Neural progenitor cell (in vitro differentiated cells): ENCODE data around the gene SEPHS1. TPM values are rescaled to one million over a fixed set of nuclear protein-coding genes. Genes with fewer than 3 reads are reported as not detected.

ENCODE experiments used
- DNase-seq: peaks from one replicate; pipeline ENCODE4 v3.0.0-alpha.2; 2016; ENCODE audit warnings: low spot score
- H2AFZ ChIP-seq: fragments of 200-600 bp; sonication (generic); replicated peaks from 2 replicates; pipeline ENCODE4 v1.6.1; 2016; ENCODE audit warnings: antibody characterized with exemption
- H3F3A ChIP-seq: fragments of 200-600 bp; sonication (generic); 2 replicates; pipeline ENCODE4 v1.6.1; 2016; ENCODE audit warnings: antibody characterized with exemption, low read depth
- H3K27ac ChIP-seq: fragments of 200-600 bp; sonication (generic); 2 replicates; pipeline ENCODE4 v1.5.1; 2016; ENCODE audit warnings: mild to moderate bottlenecking
- H3K27me3 ChIP-seq: fragments of 200-600 bp; sonication (generic); 2 replicates; pipeline ENCODE4 v1.6.1; 2016; ENCODE audit warnings: mild to moderate bottlenecking, moderate library complexity
- H3K36me3 ChIP-seq: fragments of 200-600 bp; sonication (generic); 2 replicates; pipeline ENCODE4 v1.5.1; 2016
- H3K4me1 ChIP-seq: fragments of 200-600 bp; sonication (generic); 2 replicates; pipeline ENCODE4 v1.6.1; 2016; ENCODE audit warnings: mixed run types
- H3K4me2 ChIP-seq: fragments of 200-600 bp; sonication (generic); 2 replicates; pipeline ENCODE4 v1.6.1; 2016
- H3K4me3 ChIP-seq: fragments of 200-600 bp; sonication (generic); 2 replicates; pipeline ENCODE4 v1.5.1; 2016
- H3K79me2 ChIP-seq: fragments of 200-600 bp; sonication (generic); 2 replicates; pipeline ENCODE4 v1.6.1; 2016; ENCODE audit warnings: low read depth
- H3K9ac ChIP-seq: fragments of 200-600 bp; sonication (generic); 2 replicates; pipeline ENCODE4 v1.6.1; 2016
- H3K9me3 ChIP-seq: fragments of 200-600 bp; sonication (generic); 2 replicates; pipeline ENCODE4 v1.5.1; 2016; ENCODE audit warnings: low read depth
- H4K20me1 ChIP-seq: fragments of 200-600 bp; sonication (generic); 2 replicates; pipeline ENCODE4 v1.6.1; 2016; ENCODE audit warnings: low read depth
- H3K27ac Mint-ChIP-seq: 3 replicates; pipeline ENCODE4 v1.8.0; 2021; ENCODE audit warnings: mixed read lengths
- H3K27me3 Mint-ChIP-seq: 2 replicates; pipeline ENCODE4 v1.8.0; 2022; ENCODE audit warnings: low read depth, mild to moderate bottlenecking, inconsistent platforms, moderate library complexity, mixed read lengths; ENCODE audit not compliant: insufficient read depth
- H3K36me3 Mint-ChIP-seq: 3 replicates; pipeline ENCODE4 v1.8.0; 2021; ENCODE audit warnings: mixed read lengths
- H3K4me1 Mint-ChIP-seq: 3 replicates; pipeline ENCODE4 v1.8.0; 2021; ENCODE audit warnings: mixed read lengths
- H3K4me3 Mint-ChIP-seq: 3 replicates; pipeline ENCODE4 v1.8.0; 2021; ENCODE audit warnings: mild to moderate bottlenecking, moderate library complexity, mixed read lengths
- H3K9me3 Mint-ChIP-seq: 3 replicates; pipeline ENCODE4 v1.8.0; 2020; ENCODE audit warnings: mixed read lengths
- CTCF ChIP-seq: fragments of 200-600 bp; sonication (generic); IDR thresholded peaks from 2 replicates; pipeline ENCODE4 v1.5.1; 2017; ENCODE audit warnings: antibody characterized with exemption, mild to moderate bottlenecking
- EZH2 ChIP-seq: fragments of 200-600 bp; sonication (generic); IDR thresholded peaks from 2 replicates; pipeline ENCODE4 v1.6.1; 2017; ENCODE audit warnings: antibody characterized with exemption, mild to moderate bottlenecking, moderate library complexity
- EZH2phosphoT487 ChIP-seq: fragments of 200-600 bp; sonication (generic); IDR thresholded peaks from 2 replicates; pipeline ENCODE4 v1.6.1; 2017; ENCODE audit warnings: antibody characterized with exemption
- total RNA-seq: library from RNA; depleted of rRNA; stranded (reverse); fragments of >200 nt; gene quantifications from 2 replicates; pipeline ENCODE4 v1.2.3, GENCODE V29; 2015; ENCODE audit warnings: low replicate concordance

SEPHS1 gene
- total RNA-seq, 1 donor from 2014 or later = 94.9 TPM

- no peaks in the 10 kb centered on the region for H3K9me3 Mint-ChIP-seq
- Histone ChIP-seq H3F3A (peaks cover 11% of the 10 kb centered on the region), H3K9me3 (no peaks in the 10 kb centered on the region), H3K79me2 (no peaks in the 10 kb centered on the region), H3K36me3 (no peaks in the 10 kb centered on the region), H3K27ac (no peak overlapping the region), H2AFZ (no peak overlapping the region), H3K4me1 (peaks cover 5% of the 10 kb centered on the region), H3K4me2 (no peak overlapping the region), H4K20me1 (no peaks in the 10 kb centered on the region), H3K27me3 (peaks cover 2% of the 10 kb centered on the region), H3K4me3 (no peak overlapping the region), H3K9ac (no peak overlapping the region)
- no peak overlapping the region for H3K4me3 Mint-ChIP-seq
- TF ChIP-seq CTCF = no peak
- no peak for TF ChIP-seq EZH2
- no peak for TF ChIP-seq EZH2phosphoT487
- peaks cover 5% of the 10 kb centered on the region for H3K27me3 Mint-ChIP-seq
- peaks cover 6% of the 10 kb centered on the region for H3K4me1 Mint-ChIP-seq
- no peaks in the 10 kb centered on the region for H3K36me3 Mint-ChIP-seq
- H3K27ac Mint-ChIP-seq = no peak overlapping the region
- DNase-seq = no peak
Measured at GRCh38 chr10:13306103-13306502, 42.0 kb downstream of the SEPHS1 start.

GRCh38 chr10:13302821-13303555 is 45.1 kb downstream of the SEPHS1 start:
- H3K36me3 Mint-ChIP-seq = no peaks in the 10 kb centered on the region
- Histone ChIP-seq H2AFZ (peak overlapping the region; percentile 93), H4K20me1 (no peaks in the 10 kb centered on the region), H3K4me3 (peak overlapping the region; percentile 52), H3K9me3 (no peaks in the 10 kb centered on the region), H3K36me3 (no peaks in the 10 kb centered on the region), H3F3A (peaks cover 21% of the 10 kb centered on the region), H3K27me3 (peaks cover 7% of the 10 kb centered on the region), H3K4me2 (no peak overlapping the region), H3K9ac (no peak overlapping the region), H3K79me2 (no peaks in the 10 kb centered on the region), H3K4me1 (peaks cover 10% of the 10 kb centered on the region), H3K27ac (no peak overlapping the region)
- TF ChIP-seq EZH2phosphoT487 = no peak
- TF ChIP-seq EZH2 = no peak
- no peak for TF ChIP-seq CTCF
- no peak overlapping the region for H3K27ac Mint-ChIP-seq
- H3K4me3 Mint-ChIP-seq = peak overlapping the region; percentile 86
- no peaks in the 10 kb centered on the region for H3K9me3 Mint-ChIP-seq
- peaks cover 17% of the 10 kb centered on the region for H3K4me1 Mint-ChIP-seq
- DNase-seq = no peak
- peaks cover 5% of the 10 kb centered on the region for H3K27me3 Mint-ChIP-seq

- Histone ChIP-seq H3K27me3 (peaks cover 7% of the 10 kb centered on the region), H3K9ac (no peak within 1 kb of the TSS), H3K4me1 (peaks cover 10% of the 10 kb centered on the region), H3K4me2 (peak within 1 kb of the TSS; percentile 78), H3K4me3 (peak within 1 kb of the TSS; percentile 52), H4K20me1 (no peaks in the 10 kb centered on the region), H2AFZ (peak within 1 kb of the TSS; percentile 78), H3F3A (peaks cover 21% of the 10 kb centered on the region), H3K79me2 (no peaks in the 10 kb centered on the region), H3K27ac (no peak within 1 kb of the TSS), H3K36me3 (no peaks in the 10 kb centered on the region), H3K9me3 (no peaks in the 10 kb centered on the region)
- peaks cover 2% of the 10 kb centered on the region for H3K27me3 Mint-ChIP-seq
- H3K4me3 Mint-ChIP-seq = peak within 1 kb of the TSS; percentile 88
- peak within 1 kb of the TSS; percentile 40 for H3K27ac Mint-ChIP-seq
- no peaks in the 10 kb centered on the region for H3K9me3 Mint-ChIP-seq
- no peak for TF ChIP-seq CTCF
- TF ChIP-seq EZH2phosphoT487 = no peak
- TF ChIP-seq EZH2 = no peak
- peaks cover 17% of the 10 kb centered on the region for H3K4me1 Mint-ChIP-seq
- DNase-seq = peak; percentile 89
- no peaks in the 10 kb centered on the region for H3K36me3 Mint-ChIP-seq
Measured at GRCh38 chr10:13299437-13300287, 48.4 kb downstream of the SEPHS1 start, which contains the start of gene PHYH. TSS of gene PHYH (minus strand) at chr10:13300064. CDS start at chr10:13300042, 22 bp downstream.
